Lung (tissue), 12 donors: ENCODE data around the gene MFSD2A. TPM values are rescaled to one million over a fixed set of nuclear protein-coding genes. Genes with fewer than 3 reads are reported as not detected.
A peak's percentile ranks its signal among the peaks of the same experiment; 100 is the strongest.

Experiments used
- ATAC-seq: fragments of 200-7000 bp; cut with Tn5 transposase; one replicate; pipeline ENCODE4 v1.9.1; 2020; ENCODE audit warnings: moderate number of reproducible peaks; ENCODE audit not compliant: insufficient read depth, low FRiP score
- DNase-seq, 3 donors: peaks; one replicate each; pipeline ENCODE4 v3.0.0-alpha.2; 2013 to 2017
- H3K27ac ChIP-seq, 2 donors: one replicate each; pipeline ENCODE4 v1.5.1; 2013; ENCODE audit warnings: mild to moderate bottlenecking in 2 of 2, moderate library complexity in 2 of 2, control low read depth in 1 of 2, inconsistent platforms in 1 of 2, low read depth in 1 of 2, low read length in 1 of 2
- H3K27me3 ChIP-seq, 3 donors: one replicate each; pipeline ENCODE4 v1.5.1; 2013; ENCODE audit warnings: low read length in 2 of 3; ENCODE audit not compliant: control insufficient read depth in 3 of 3, insufficient read depth in 3 of 3
- H3K36me3 ChIP-seq, 4 donors: one replicate each; pipeline ENCODE4 v1.5.1; 2013; ENCODE audit warnings: low read length in 4 of 4, mild to moderate bottlenecking in 1 of 4, moderate library complexity in 1 of 4; ENCODE audit not compliant: control insufficient read depth in 4 of 4, insufficient read depth in 4 of 4
- H3K4me1 ChIP-seq, 5 donors: one replicate each; pipeline ENCODE4 v1.5.1; 2013; ENCODE audit warnings: low read length in 5 of 5, mild to moderate bottlenecking in 2 of 5, moderate library complexity in 1 of 5; ENCODE audit not compliant: control insufficient read depth in 5 of 5, insufficient read depth in 5 of 5
- H3K4me3 ChIP-seq: one replicate; pipeline ENCODE4 v1.5.1; 2013; ENCODE audit warnings: mild to moderate bottlenecking, control low read depth, moderate library complexity
- H3K9ac ChIP-seq, 2 donors: one replicate each; pipeline ENCODE4 v1.5.1; 2013; ENCODE audit warnings: low read length in 2 of 2, control low read depth in 1 of 2; ENCODE audit not compliant: insufficient read depth in 1 of 2
- H3K9me3 ChIP-seq, 4 donors: one replicate each; pipeline ENCODE4 v1.5.1; 2013; ENCODE audit warnings: low read length in 3 of 4, mild to moderate bottlenecking in 1 of 4, moderate library complexity in 1 of 4; ENCODE audit not compliant: control insufficient read depth in 4 of 4, insufficient read depth in 3 of 4
- CTCF ChIP-seq: IDR thresholded peaks from 2 replicates; pipeline ENCODE4 v1.5.1; 2012; ENCODE audit warnings: mild to moderate bottlenecking; ENCODE audit errors: control extremely low read depth, extremely low read depth
- WGBS, 2 donors: extraction: QIAGEN DNeasy Blood & Tissue Kit; methylation state at CpG; one replicate each; pipeline ENCODE4 v1.1.7; 2013; 5-methylcytosine and 5-hydroxymethylcytosine counted together
- polyA plus RNA-seq, 2 donors: library from polyadenylated mRNA; stranded (reverse); fragments of 200-250 nt; gene quantifications; one replicate each; pipeline ENCODE4 v1.2.1, GENCODE V29; 2013
- total RNA-seq, 2 donors: library from RNA; depleted of rRNA in 1 of 2; stranded (reverse); fragments of >200 nt in 1 of 2; gene quantifications; one replicate each; pipeline ENCODE4 v1.2.1, GENCODE V29; 2014 to 2021
- donor health status: control.
- donor health status: control.
- donor health status: Bipolar disorder and iron deficiency.
- donor health status: healthy.
- donor health status: DM: yes; HTN: yes; CAD: no.

The MFSD2A gene
- total and polyA plus RNA-seq, 4 donors: 57.2 to 149 (median 121) TPM

- WGBS, 2 donors: 97 to 100% methylated on average over 2 of the region's 2 CpGs
- Histone ChIP-seq H3K27me3 (peaks cover 0 to 12% (median 4%) of the 10 kb centered on the region in 3 donors), H3K9me3 (no peaks in the 10 kb centered on the region), H3K9ac (no peak overlapping the region), H3K4me1 (peaks cover 0 to 4% (median 0%) of the 10 kb centered on the region in 5 donors), H3K27ac (no peak overlapping the region), H3K36me3 (no peaks in the 10 kb centered on the region), H3K4me3 (no peak overlapping the region)
- ATAC-seq: no peak
- DNase-seq: no peak
- TF ChIP-seq CTCF: no peak
These were observed 37.1 kb upstream of the MFSD2A start for GRCh38 chr1:39917825-39918224.

GRCh38 chr1:39919545-39919944, 35.4 kb upstream of the MFSD2A start:
- H3K9me3 ChIP-seq: no peaks in the 10 kb centered on the region
- WGBS, 2 donors: 26 to 27% methylated on average over 3 of the region's 3 CpGs
- no peak overlapping the region for H3K9ac ChIP-seq
- TF ChIP-seq CTCF: peak; percentile 48
- no peak overlapping the region for H3K4me3 ChIP-seq
- ATAC-seq (peak; percentile 66), DNase-seq (peak in 1 of 3 donors; percentile 60)
- H3K4me1 ChIP-seq: peaks cover 0 to 4% (median 0%) of the 10 kb centered on the region in 5 donors
- H3K27me3 ChIP-seq: peaks cover 0 to 14% (median 5%) of the 10 kb centered on the region in 3 donors
- H3K36me3 ChIP-seq: no peaks in the 10 kb centered on the region
- H3K27ac ChIP-seq: no peak overlapping the region

GRCh38 chr1:39922251-39922688, 32.7 kb upstream of the MFSD2A start:
- peaks cover 0 to 11% (median 4%) of the 10 kb centered on the region in 5 donors for H3K4me1 ChIP-seq
- DNase-seq (no peak), ATAC-seq (no peak)
- H3K27me3 ChIP-seq: peaks cover 0 to 14% (median 5%) of the 10 kb centered on the region in 3 donors
- H3K9ac ChIP-seq: no peak overlapping the region
- 58 to 72% methylated on average over 25 of the region's 25 CpGs for WGBS, 2 donors
- no peaks in the 10 kb centered on the region for H3K36me3 ChIP-seq
- no peaks in the 10 kb centered on the region for H3K9me3 ChIP-seq
- no peak overlapping the region for H3K27ac ChIP-seq
- no peak overlapping the region for H3K4me3 ChIP-seq
- TF ChIP-seq CTCF: no peak

- ATAC-seq (no peak), DNase-seq (no peak)
- peaks cover 0 to 14% (median 5%) of the 10 kb centered on the region in 3 donors for H3K27me3 ChIP-seq
- peaks cover 0 to 11% (median 4%) of the 10 kb centered on the region in 5 donors for H3K4me1 ChIP-seq
- no peak overlapping the region for H3K4me3 ChIP-seq
- no peaks in the 10 kb centered on the region for H3K36me3 ChIP-seq
- no peaks in the 10 kb centered on the region for H3K9me3 ChIP-seq
- H3K9ac ChIP-seq: no peak overlapping the region
- WGBS, 2 donors: 80 to 82% methylated on average over 2 of the region's 2 CpGs
- TF ChIP-seq CTCF: no peak
- H3K27ac ChIP-seq: no peak overlapping the region
These were observed 29.1 kb upstream of the MFSD2A start for GRCh38 chr1:39925721-39926342.
